GM23338 (cell line): ENCODE results near the gene TMX3. TPM values are rescaled to one million over a fixed set of nuclear protein-coding genes. Genes with fewer than 3 reads are reported as not detected.

Source experiments
- ATAC-seq: fragments of 200-7000 bp; cut with Tn5 transposase; 3 replicates; pipeline ENCODE4 v1.9.1; 2020
- DNase-seq: peaks from one replicate; pipeline ENCODE4 v3.0.0-alpha.2; 2015; ENCODE audit warnings: low spot score
- H2AFZ ChIP-seq: fragments of 200-600 bp; sonication (generic); 2 replicates; pipeline ENCODE4 v1.8.0; 2016; ENCODE audit warnings: antibody characterized with exemption, mild to moderate bottlenecking, moderate library complexity
- H3F3A ChIP-seq: fragments of 200-600 bp; sonication (generic); replicated peaks from 2 replicates; pipeline ENCODE4 v1.8.0; 2017; ENCODE audit warnings: antibody characterized with exemption, mixed run types, low read depth
- H3K27ac ChIP-seq: fragments of 200-600 bp; sonication (generic); 2 replicates; pipeline ENCODE4 v1.6.1; 2016; ENCODE audit warnings: low read depth
- H3K27me3 ChIP-seq: fragments of 200-600 bp; sonication (generic); 2 replicates; pipeline ENCODE4 v1.8.0; 2016; ENCODE audit warnings: mild to moderate bottlenecking, mixed run types, moderate library complexity; ENCODE audit not compliant: insufficient read depth
- H3K36me3 ChIP-seq: fragments of 200-600 bp; sonication (generic); 2 replicates; pipeline ENCODE4 v1.8.0; 2016; ENCODE audit warnings: mild to moderate bottlenecking; ENCODE audit not compliant: insufficient read depth
- H3K4me1 ChIP-seq: fragments of 200-600 bp; sonication (generic); 2 replicates; pipeline ENCODE4 v1.8.0; 2016; ENCODE audit warnings: mild to moderate bottlenecking, moderate library complexity; ENCODE audit not compliant: insufficient read depth
- H3K4me2 ChIP-seq: fragments of 200-600 bp; sonication (generic); 2 replicates; pipeline ENCODE4 v1.7.1; 2017; ENCODE audit warnings: mixed run types
- H3K4me3 ChIP-seq: fragments of 200-600 bp; sonication (generic); 2 replicates; pipeline ENCODE4 v1.6.1; 2016; ENCODE audit warnings: mixed run types
- H3K79me2 ChIP-seq: fragments of 200-600 bp; sonication (generic); replicated peaks from 2 replicates; pipeline ENCODE4 v1.8.0; 2017; ENCODE audit warnings: mild to moderate bottlenecking; ENCODE audit not compliant: insufficient read depth
- H3K9me2 ChIP-seq: fragments of 200-600 bp; sonication (generic); 2 replicates; pipeline ENCODE4 v1.8.0; 2017; ENCODE audit not compliant: insufficient read depth
- H4K20me1 ChIP-seq: fragments of 200-600 bp; sonication (generic); replicated peaks from 2 replicates; pipeline ENCODE4 v1.8.0; 2017; ENCODE audit warnings: mild to moderate bottlenecking; ENCODE audit not compliant: insufficient read depth
- H3K27ac Mint-ChIP-seq: 2 replicates; pipeline ENCODE4 v1.8.0; 2020; ENCODE audit warnings: inconsistent platforms, mild to moderate bottlenecking, moderate library complexity, mixed read lengths
- H3K27me3 Mint-ChIP-seq: 3 replicates; pipeline ENCODE4 v1.8.0; 2022; ENCODE audit warnings: low read depth, mild to moderate bottlenecking, moderate library complexity, mixed read lengths, inconsistent platforms; ENCODE audit not compliant: insufficient read depth, poor library complexity
- H3K36me3 Mint-ChIP-seq: 3 replicates; pipeline ENCODE4 v1.8.0; 2021; ENCODE audit warnings: low read depth, mild to moderate bottlenecking, inconsistent platforms, moderate library complexity, mixed read lengths
- H3K4me1 Mint-ChIP-seq: 3 replicates; pipeline ENCODE4 v1.8.0; 2020; ENCODE audit warnings: mild to moderate bottlenecking, inconsistent platforms, mixed read lengths
- H3K4me3 Mint-ChIP-seq: 3 replicates; pipeline ENCODE4 v1.8.0; 2021; ENCODE audit warnings: moderate library complexity, mild to moderate bottlenecking, inconsistent platforms, mixed read lengths
- H3K9me3 Mint-ChIP-seq: 3 replicates; pipeline ENCODE4 v1.8.0; 2020; ENCODE audit warnings: moderate library complexity, mild to moderate bottlenecking, inconsistent platforms, mixed read lengths
- CREB1 ChIP-seq: fragments of 250-450 bp; sonication (Bioruptor Pico); IDR thresholded peaks from 2 replicates; pipeline ENCODE4 v1.5.0; 2020; ENCODE audit warnings: low read depth, mild to moderate bottlenecking, moderate library complexity
- CTCF ChIP-seq, 2 experiments: fragments of 200-600 bp in 1 of 2; sonication (generic) in 1 of 2; conservative IDR thresholded peaks; 2 replicates each; pipeline versions ENCODE4 v1.5.1 to v1.6.1; 2016 to 2017; ENCODE audit warnings: antibody characterized with exemption in 2 of 2, low read depth in 2 of 2, mild to moderate bottlenecking in 2 of 2, moderate library complexity in 1 of 2
- EZH2 ChIP-seq: fragments of 200-600 bp; sonication (generic); IDR thresholded peaks from one replicate; pipeline ENCODE4 v1.8.0; 2017; ENCODE audit warnings: antibody characterized with exemption, mild to moderate bottlenecking, low read depth; ENCODE audit not compliant: unreplicated experiment
- EZH2phosphoT487 ChIP-seq: fragments of 200-600 bp; sonication (generic); IDR thresholded peaks from one replicate; pipeline ENCODE4 v1.8.1; 2018; ENCODE audit warnings: antibody characterized with exemption; ENCODE audit not compliant: unreplicated experiment
- JUNB ChIP-seq: IDR thresholded peaks from one replicate; pipeline ENCODE4 v1.6.1; 2016; ENCODE audit warnings: antibody characterized with exemption; ENCODE audit not compliant: unreplicated experiment
- NANOG ChIP-seq: IDR thresholded peaks from 2 replicates; pipeline ENCODE4 v1.6.1; 2016; ENCODE audit warnings: antibody characterized with exemption, borderline replicate concordance
- POLR2AphosphoS5 ChIP-seq: IDR thresholded peaks from 2 replicates; pipeline ENCODE4 v1.6.1; 2016; ENCODE audit warnings: antibody characterized with exemption, low read depth
- REST ChIP-seq: IDR thresholded peaks from one replicate; pipeline ENCODE4 v1.6.1; 2018; ENCODE audit warnings: antibody characterized with exemption; ENCODE audit not compliant: unreplicated experiment
- STAT1 ChIP-seq: IDR thresholded peaks from one replicate; pipeline ENCODE4 v1.6.1; 2016; ENCODE audit warnings: antibody characterized with exemption; ENCODE audit not compliant: unreplicated experiment
- ZNF114 ChIP-seq: fragments of 250-450 bp; sonication (Bioruptor Pico); IDR thresholded peaks from 2 replicates; pipeline ENCODE4 v1.5.0; 2020; ENCODE audit warnings: mild to moderate bottlenecking, moderate library complexity
- ZNF331 ChIP-seq: fragments of 250-450 bp; sonication (Bioruptor Pico); IDR thresholded peaks from 2 replicates; pipeline ENCODE4 v1.5.0; 2020; ENCODE audit warnings: low read depth, mild to moderate bottlenecking, moderate library complexity
- ZNF462 ChIP-seq: fragments of 250-450 bp; sonication (Bioruptor Pico); IDR thresholded peaks from 2 replicates; pipeline ENCODE4 v1.5.0; 2020; ENCODE audit warnings: mild to moderate bottlenecking, moderate library complexity
- polyA plus RNA-seq: library from polyadenylated mRNA; unstranded; fragments of >200 nt; fragmentation: Nextera tagmentation; extraction: Ambion mirVana; gene quantifications from 2 replicates; pipeline ENCODE4 v1.2.1, GENCODE V29; 2016
- total RNA-seq: library from RNA; depleted of rRNA; stranded (reverse); fragments of >200 nt; shearing (Covaris generic); gene quantifications from 2 replicates; pipeline ENCODE4 v1.2.3, GENCODE V29; 2014
- TF ChIP-seq, protein P1 (sequence below): IDR thresholded peaks from 2 replicates; pipeline ENCODE4 v1.6.1; 2016; ENCODE audit warnings: antibody characterized with exemption

Gene TMX3
- total and polyA plus RNA-seq, 2 experiments from 2014 or later, result 12.4 to 40.1 TPM

DNA sequence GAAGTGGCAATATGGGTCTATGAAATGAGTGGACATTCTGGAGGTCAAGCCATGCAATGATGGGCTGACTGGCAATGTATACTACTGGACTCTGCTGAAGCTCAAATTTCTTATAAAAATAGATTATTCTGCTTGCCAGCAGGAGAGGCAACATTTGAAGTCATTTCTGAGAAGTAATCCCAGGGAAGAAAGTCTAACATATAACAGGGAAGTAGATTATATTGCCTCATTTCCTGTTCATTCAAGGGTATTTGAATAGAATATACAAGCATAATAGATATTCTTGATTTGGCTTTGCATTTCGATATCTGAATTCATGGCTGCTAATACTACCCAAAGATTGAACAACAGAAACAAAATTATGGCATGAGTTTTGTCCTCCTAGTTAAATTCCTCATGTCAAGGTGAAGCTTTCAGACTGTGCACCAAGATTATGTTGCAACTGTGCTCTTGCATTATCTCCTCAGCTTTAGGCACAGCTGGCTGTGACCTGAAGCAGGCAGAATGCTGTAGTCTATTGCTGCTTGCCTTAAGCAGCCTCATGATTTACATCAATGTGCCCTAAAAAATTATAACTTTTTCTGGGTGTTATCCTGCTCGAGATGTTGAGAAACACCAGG is 13.3 kb upstream of the TMX3 start:
- Histone ChIP-seq H3K9me2 (peaks cover 9% of the 10 kb centered on the region), H3K36me3 (no peaks in the 10 kb centered on the region), H3F3A (no peaks in the 10 kb centered on the region), H4K20me1 (no peaks in the 10 kb centered on the region), H3K4me3 (no peak overlapping the region), H2AFZ (no peak overlapping the region), H3K4me2 (no peak overlapping the region), H3K4me1 (no peaks in the 10 kb centered on the region), H3K27ac (no peak overlapping the region), H3K79me2 (no peaks in the 10 kb centered on the region), H3K27me3 (no peaks in the 10 kb centered on the region)
- Mint-ChIP-seq H3K4me3 (no peak overlapping the region), H3K27ac (no peak overlapping the region), H3K27me3 (no peaks in the 10 kb centered on the region), H3K4me1 (peaks cover 6% of the 10 kb centered on the region), H3K36me3 (peaks cover 12% of the 10 kb centered on the region; the same call in 1 of the 3 replicates), H3K9me3 (peaks cover 6% of the 10 kb centered on the region; the same call in 2 of the 3 replicates)
- no peak for DNase-seq
- ATAC-seq, result no peak
- no peak for TF ChIP-seq ZNF331 (CRISPR knock-in tag)
- TF ChIP-seq CREB1, result no peak
- no peak for TF ChIP-seq ZNF462
- TF ChIP-seq NANOG, result no peak
- no peak for TF ChIP-seq CTCF (conservative IDR thresholded peaks at IDR 0.05; ENCODE audit: low read depth in 2 of 2)
- no peak for TF ChIP-seq EZH2phosphoT487
- TF ChIP-seq STAT1, result no peak
- TF ChIP-seq, protein P1, sequence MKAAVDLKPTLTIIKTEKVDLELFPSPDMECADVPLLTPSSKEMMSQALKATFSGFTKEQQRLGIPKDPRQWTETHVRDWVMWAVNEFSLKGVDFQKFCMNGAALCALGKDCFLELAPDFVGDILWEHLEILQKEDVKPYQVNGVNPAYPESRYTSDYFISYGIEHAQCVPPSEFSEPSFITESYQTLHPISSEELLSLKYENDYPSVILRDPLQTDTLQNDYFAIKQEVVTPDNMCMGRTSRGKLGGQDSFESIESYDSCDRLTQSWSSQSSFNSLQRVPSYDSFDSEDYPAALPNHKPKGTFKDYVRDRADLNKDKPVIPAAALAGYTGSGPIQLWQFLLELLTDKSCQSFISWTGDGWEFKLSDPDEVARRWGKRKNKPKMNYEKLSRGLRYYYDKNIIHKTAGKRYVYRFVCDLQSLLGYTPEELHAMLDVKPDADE, result no peak
- TF ChIP-seq EZH2, result no peak
- TF ChIP-seq ZNF114 (CRISPR knock-in tag), result no peak
- no peak for TF ChIP-seq REST
- no peak for TF ChIP-seq POLR2AphosphoS5
- TF ChIP-seq JUNB, result no peak
